CD14-positive monocyte (primary cell): ENCODE measurements around the gene PDE12. TPM values are rescaled to one million over a fixed set of nuclear protein-coding genes. Genes with fewer than 3 reads are reported as not detected.

ENCODE experiments used
- DNase-seq, 3 donors: peaks; one replicate each; pipeline ENCODE4 v3.0.0-alpha.2; 2011 to 2022
- H2AFZ ChIP-seq: 2 replicates; pipeline ENCODE4 v1.6.0; 2012; ENCODE audit warnings: mild to moderate bottlenecking, low read depth, low read length, inconsistent platforms; ENCODE audit not compliant: insufficient read depth, poor library complexity, severe bottlenecking
- H3K27ac ChIP-seq, 2 donors: 1 replicate in 1 of 2; 2 replicates in 1 of 2; pipeline ENCODE4 v1.5.1; 2012 to 2013; ENCODE audit warnings: low read length in 2 of 2, control low read depth in 1 of 2, inconsistent platforms in 1 of 2, low read depth in 1 of 2, mild to moderate bottlenecking in 1 of 2
- H3K27me3 ChIP-seq, 2 donors: one replicate each; pipeline versions ENCODE4 v1.6.0 to v1.6.1; 2011 to 2013; ENCODE audit warnings: low read length in 2 of 2; ENCODE audit not compliant: control insufficient read depth in 2 of 2, insufficient read depth in 2 of 2
- H3K36me3 ChIP-seq, 2 donors: replicated peaks in 1 of 2; 1 replicate in 1 of 2; 2 replicates in 1 of 2; pipeline versions ENCODE4 v1.5.1 to v1.6.1; 2012 to 2013; ENCODE audit warnings: low read length in 2 of 2, control low read depth in 1 of 2, inconsistent platforms in 1 of 2, mild to moderate bottlenecking in 1 of 2; ENCODE audit not compliant: insufficient read depth in 2 of 2, control insufficient read depth in 1 of 2
- H3K4me1 ChIP-seq, 2 donors: 1 replicate in 1 of 2; 2 replicates in 1 of 2; pipeline versions ENCODE4 v1.5.1 to v1.6.1; 2012 to 2013; ENCODE audit warnings: low read length in 2 of 2, control low read depth in 1 of 2, inconsistent platforms in 1 of 2, mild to moderate bottlenecking in 1 of 2, moderate library complexity in 1 of 2; ENCODE audit not compliant: insufficient read depth in 2 of 2, control insufficient read depth in 1 of 2
- H3K4me2 ChIP-seq: replicated peaks from 2 replicates; pipeline ENCODE3; 2012; ENCODE audit warnings: low read length, moderate library complexity, mild to moderate bottlenecking; ENCODE audit not compliant: poor library complexity, severe bottlenecking; ENCODE audit errors: extremely low read depth
- H3K4me3 ChIP-seq, 3 experiments: fragments of 200-600 bp in 1 of 3; sonication (generic) in 1 of 3; replicated peaks in 1 of 3; 1 replicate in 2 of 3; 2 replicates in 1 of 3; pipeline ENCODE4 v1.5.1; 2011 to 2013; ENCODE audit warnings: low read length in 3 of 3, mild to moderate bottlenecking in 3 of 3, control low read depth in 2 of 3, low read depth in 2 of 3, inconsistent platforms in 1 of 3, moderate library complexity in 1 of 3
- H3K79me2 ChIP-seq: 2 replicates; pipeline ENCODE4 v1.6.0; 2012; ENCODE audit warnings: mild to moderate bottlenecking, control low read depth, inconsistent platforms, low read length, moderate library complexity; ENCODE audit not compliant: insufficient read depth
- H3K9ac ChIP-seq: 2 replicates; pipeline ENCODE4 v1.6.0; 2017; ENCODE audit warnings: low read length, mild to moderate bottlenecking; ENCODE audit not compliant: insufficient read depth, poor library complexity, severe bottlenecking
- H3K9me3 ChIP-seq, 2 donors: replicated peaks in 1 of 2; 1 replicate in 1 of 2; 2 replicates in 1 of 2; pipeline versions ENCODE4 v1.5.1 to v1.6.1; 2012 to 2013; ENCODE audit warnings: low read length in 2 of 2, control low read depth in 1 of 2; ENCODE audit not compliant: control insufficient read depth in 1 of 2, insufficient read depth in 1 of 2
- H4K20me1 ChIP-seq: 2 replicates; pipeline ENCODE4 v1.6.0; 2012; ENCODE audit warnings: mild to moderate bottlenecking, low read length, control low read depth, moderate library complexity; ENCODE audit not compliant: insufficient read depth
- H3K27ac Mint-ChIP-seq, 7 donors: one replicate each; pipeline ENCODE4 v1.8.0; 2020; ENCODE audit warnings: mild to moderate bottlenecking in 7 of 7, mixed read lengths in 7 of 7, moderate library complexity in 6 of 7, inconsistent platforms in 2 of 7
- H3K27me3 Mint-ChIP-seq, 3 donors: one replicate each; pipeline ENCODE4 v1.8.0; 2021 to 2022; ENCODE audit warnings: low read depth in 3 of 3, mild to moderate bottlenecking in 3 of 3, mixed read lengths in 3 of 3, moderate library complexity in 3 of 3, inconsistent platforms in 1 of 3
- H3K36me3 Mint-ChIP-seq, 2 donors: one replicate each; pipeline ENCODE4 v1.8.0; 2020; ENCODE audit warnings: mixed read lengths in 2 of 2, inconsistent platforms in 1 of 2, mild to moderate bottlenecking in 1 of 2
- H3K4me1 Mint-ChIP-seq: one replicate; pipeline ENCODE4 v1.8.0; 2020; ENCODE audit warnings: mild to moderate bottlenecking, mixed read lengths
- H3K4me3 Mint-ChIP-seq, 2 donors: one replicate each; pipeline ENCODE4 v1.8.0; 2020; ENCODE audit warnings: mild to moderate bottlenecking in 2 of 2, mixed read lengths in 2 of 2, moderate library complexity in 1 of 2
- H3K9me3 Mint-ChIP-seq, 7 donors: one replicate each; pipeline ENCODE4 v1.8.0; 2020 to 2022; ENCODE audit warnings: mixed read lengths in 7 of 7, mild to moderate bottlenecking in 6 of 7, moderate library complexity in 6 of 7, inconsistent platforms in 2 of 7
- CTCF ChIP-seq: fragments of 200-600 bp; IDR thresholded peaks from one replicate; pipeline ENCODE4 v1.8.0; 2022; ENCODE audit warnings: antibody characterized with exemption, mild to moderate bottlenecking
- WGBS: methylation state at CpG from one replicate; pipeline ENCODE4 v1.1.5; 2013; ENCODE audit warnings: missing lambda C conversion rate; ENCODE audit not compliant: insufficient coverage; 5-methylcytosine and 5-hydroxymethylcytosine counted together
- intact Hi-C, 2 donors: fragments of 100-400 bp; cut with micrococcal nuclease; formaldehyde crosslinking; loops; one replicate each; pipeline versions ENCODE4 v1.15.0 to v1.15.1; 2023
- polyA plus RNA-seq, 3 donors: library from polyadenylated mRNA; depleted of rRNA in 1 of 3; unstranded in 2 of 3; stranded (reverse) in 1 of 3; fragments of 300-500 nt in 2 of 3; fragments of >200 nt in 1 of 3; fragmentation: Illumina TruSeq in 2 of 3; gene quantifications; 1 replicate in 2 of 3; 2 replicates in 1 of 3; pipeline ENCODE4 v1.2.3, GENCODE V29; 2012 to 2021

The PDE12 gene
- polyA plus RNA-seq, 3 donors, result 5.1 to 11.3 (median 11.0) TPM

GRCh38 chr3:57598765-57599360 is 42.8 kb downstream of the PDE12 start:
- H2AFZ ChIP-seq, result peak overlapping the region; percentile 70
- intact Hi-C loops, result loop anchor here (5.0 to 10.0 kb wide), 4 partner anchors 42 to 158 kb away; partner anchors contain the start of genes DENND6A (in 1 of the 2), PDE12 (in 1 of the 2) and SLMAP (in 1 of the 2)
- H3K4me3 ChIP-seq, result peak overlapping the region; percentile 67 to 97 (median 75)
- peaks cover 15 to 24% of the 10 kb centered on the region in 2 donors for H3K36me3 Mint-ChIP-seq
- no peak for DNase-seq
- 92% methylated on average over 4 of the region's 5 CpGs for WGBS
- H3K27me3 ChIP-seq, result no peaks in the 10 kb centered on the region
- no peaks in the 10 kb centered on the region for H3K36me3 ChIP-seq
- H3K9me3 ChIP-seq, result no peaks in the 10 kb centered on the region
- H3K79me2 ChIP-seq, result peaks cover 44% of the 10 kb centered on the region
- peak overlapping the region; percentile 96 to 99 for H3K4me3 Mint-ChIP-seq
- peak overlapping the region; percentile 99 to 100 (median 100) for H3K27ac Mint-ChIP-seq
- TF ChIP-seq CTCF, result no peak
- H4K20me1 ChIP-seq, result peaks cover 31% of the 10 kb centered on the region
- peak overlapping the region; percentile 88 for H3K4me2 ChIP-seq
- peaks cover 30% of the 10 kb centered on the region for H3K4me1 Mint-ChIP-seq
- peak overlapping the region; percentile 97 to 99 for H3K27ac ChIP-seq
- H3K4me1 ChIP-seq, result peaks cover 20 to 31% of the 10 kb centered on the region in 2 donors
- H3K27me3 Mint-ChIP-seq, result peaks cover 0 to 3% (median 0%) of the 10 kb centered on the region in 3 donors
- peak overlapping the region; percentile 83 for H3K9ac ChIP-seq
- H3K9me3 Mint-ChIP-seq, result peaks cover 0 to 2% (median 0%) of the 10 kb centered on the region in 7 donors

- Histone ChIP-seq H3K4me1 (peaks cover 17 to 24% of the 10 kb centered on the region in 2 donors), H4K20me1 (peaks cover 17% of the 10 kb centered on the region), H3K27me3 (no peaks in the 10 kb centered on the region), H3K9ac (no peak overlapping the region), H3K4me3 (no peak overlapping the region), H3K36me3 (peaks cover 0 to 3% of the 10 kb centered on the region in 2 donors), H3K9me3 (no peaks in the 10 kb centered on the region), H3K4me2 (no peak overlapping the region), H3K79me2 (peaks cover 30% of the 10 kb centered on the region), H3K27ac (no peak overlapping the region), H2AFZ (no peak overlapping the region)
- peaks cover 0 to 3% (median 0%) of the 10 kb centered on the region in 7 donors for H3K9me3 Mint-ChIP-seq
- intact Hi-C loops, result no loop called here
- H3K36me3 Mint-ChIP-seq, result peaks cover 13 to 23% of the 10 kb centered on the region in 2 donors
- H3K4me3 Mint-ChIP-seq, result no peak overlapping the region
- no peak for TF ChIP-seq CTCF
- DNase-seq, result no peak
- WGBS, result 100% methylated on average over 1 of the region's 2 CpGs
- H3K4me1 Mint-ChIP-seq, result peaks cover 18% of the 10 kb centered on the region
- peaks cover 0 to 3% (median 0%) of the 10 kb centered on the region in 3 donors for H3K27me3 Mint-ChIP-seq
- peak overlapping the region in 2 of 7 donors; percentile 21 to 62 for H3K27ac Mint-ChIP-seq
These were observed 44.1 kb downstream of the PDE12 start for GRCh38 chr3:57600195-57600594.
